NOMO-1 treated with DMSO at 0.1 percent for 48 hours (cell line): ENCODE measurements around the gene SEMA3G.
A peak's percentile ranks its signal among the peaks of the same experiment; 100 is the strongest.

Experiments used
- DNase-seq: peaks from one replicate; lab custom pipeline; 2025; ENCODE audit not compliant: unreplicated experiment; lab: John Stamatoyannopoulos, UW

Gene SEMA3G

DNA sequence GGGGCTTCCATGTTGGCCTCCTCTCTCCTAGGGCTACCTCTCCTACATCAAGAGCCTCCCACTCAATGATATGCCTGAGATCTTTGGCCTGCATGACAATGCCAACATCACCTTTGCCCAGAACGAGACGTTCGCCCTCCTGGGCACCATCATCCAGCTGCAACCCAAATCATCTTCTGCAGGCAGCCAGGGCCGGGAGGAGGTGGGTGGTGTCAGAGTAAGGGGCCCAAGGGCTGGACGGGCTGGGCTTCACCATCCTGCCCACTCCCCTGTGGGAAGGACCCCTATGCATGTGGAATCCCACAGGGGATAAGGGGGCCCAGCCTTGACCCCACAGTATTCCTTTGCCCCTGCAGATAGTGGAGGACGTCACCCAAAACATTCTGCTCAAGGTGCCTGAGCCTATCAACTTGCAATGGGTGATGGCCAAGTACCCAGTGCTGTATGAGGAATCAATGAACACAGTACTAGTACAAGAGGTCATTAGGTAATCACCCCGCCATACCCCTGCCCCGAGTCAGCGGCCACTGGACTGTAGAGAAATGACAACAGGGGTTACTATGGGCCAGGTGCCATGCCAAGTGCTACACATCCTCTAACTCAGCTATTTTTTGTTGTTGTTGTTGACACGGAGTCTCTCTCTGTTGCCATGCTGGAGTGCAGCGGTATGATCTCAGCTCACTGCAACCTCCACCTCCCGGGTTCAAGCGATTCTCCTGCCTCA, 47.1 kb downstream of the SEMA3G start:
- no peak for DNase-seq

- DNase-seq = no peak
Measured at GRCh38 chr3:52396907-52397591, 47.9 kb downstream of the SEMA3G start.

DNA sequence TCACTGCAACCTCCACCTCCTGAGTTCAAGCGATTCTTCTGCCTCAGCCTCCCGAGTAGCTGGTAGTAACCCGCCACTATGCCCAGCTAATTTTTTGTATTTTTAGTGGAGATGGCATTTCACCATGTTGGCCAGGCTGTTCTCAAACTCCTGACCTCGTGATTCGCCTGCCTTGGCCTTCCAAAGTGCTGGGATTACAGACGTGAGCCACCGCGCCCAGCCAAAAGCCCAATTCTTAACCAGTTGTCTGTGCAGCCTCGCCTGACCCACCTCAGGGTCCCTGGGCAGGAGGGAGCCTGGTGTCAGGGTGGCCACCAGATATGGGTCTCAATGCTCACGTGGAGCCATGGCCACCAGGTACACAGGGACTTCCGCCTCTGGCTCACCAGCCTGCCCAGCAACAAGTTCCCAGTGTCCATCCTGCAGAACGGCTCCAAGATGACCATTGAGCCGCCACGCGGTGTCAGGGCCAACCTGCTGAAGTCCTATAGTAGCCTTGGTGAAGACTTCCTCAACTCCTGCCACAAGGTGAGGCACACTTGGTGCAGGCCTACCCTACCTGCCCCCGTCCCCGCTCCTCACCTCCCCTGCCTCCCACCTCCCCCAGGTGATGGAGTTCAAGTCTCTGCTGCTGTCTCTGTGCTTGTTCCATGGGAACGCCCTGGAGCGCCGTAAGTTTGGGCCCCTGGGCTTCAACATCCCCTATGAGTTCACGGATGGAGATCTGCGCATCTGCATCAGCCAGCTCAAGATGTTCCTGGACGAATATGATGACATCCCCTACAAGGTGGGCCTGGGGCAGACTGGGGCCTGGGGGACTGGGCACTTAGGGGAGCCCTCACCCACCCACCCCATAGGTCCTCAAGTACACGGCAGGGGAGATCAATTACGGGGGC, 48.6 kb downstream of the SEMA3G start:
- DNase-seq = no peak

DNA sequence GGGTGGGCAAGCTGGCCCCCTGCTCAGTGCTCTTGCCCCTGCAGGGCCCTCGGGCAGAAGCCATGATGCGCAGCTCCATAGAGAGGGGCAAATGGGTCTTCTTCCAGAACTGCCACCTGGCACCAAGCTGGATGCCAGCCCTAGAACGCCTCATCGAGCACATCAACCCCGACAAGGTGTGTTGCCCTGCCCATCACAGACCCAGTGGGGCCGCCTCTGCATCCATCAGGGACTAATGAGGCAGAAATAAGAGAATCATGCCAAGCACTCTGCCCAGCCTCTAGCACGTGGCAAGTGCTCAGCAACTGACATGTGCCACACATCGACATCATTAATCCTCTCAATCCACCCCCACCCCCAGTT, 49.4 kb downstream of the SEMA3G start:
- no peak for DNase-seq

DNA sequence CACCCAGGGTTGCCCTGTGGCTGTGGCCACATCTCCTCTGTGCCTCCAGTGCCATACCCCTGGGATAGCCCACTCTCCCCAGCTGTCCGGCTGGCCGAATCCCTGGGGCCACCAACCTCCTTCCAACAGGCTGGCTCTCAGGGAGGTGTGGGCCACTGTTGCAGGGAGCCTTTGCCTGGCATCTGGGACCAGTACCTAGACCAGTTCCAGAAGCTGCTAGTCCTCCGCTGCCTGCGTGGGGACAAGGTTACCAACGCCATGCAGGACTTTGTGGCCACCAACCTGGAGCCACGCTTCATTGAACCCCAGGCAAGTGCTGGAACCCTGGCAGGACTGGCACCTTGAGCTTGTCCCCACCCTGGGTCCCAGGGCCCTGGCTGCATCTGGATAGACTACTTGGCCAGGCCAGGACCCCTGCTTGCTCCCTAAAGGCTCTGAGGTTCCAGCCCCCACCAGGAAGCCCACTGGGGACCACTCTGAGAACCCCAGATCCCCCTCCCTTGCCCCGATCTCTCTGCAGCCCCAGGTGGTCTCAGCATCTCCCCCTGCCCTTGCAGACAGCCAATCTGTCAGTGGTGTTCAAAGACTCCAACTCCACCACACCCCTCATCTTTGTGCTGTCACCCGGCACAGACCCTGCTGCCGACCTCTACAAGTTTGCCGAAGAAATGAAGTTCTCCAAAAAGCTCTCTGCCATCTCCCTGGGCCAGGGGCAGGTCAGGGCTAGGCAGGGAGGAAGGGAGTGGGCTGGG, 50.0 kb downstream of the SEMA3G start:
- no peak for DNase-seq

- no peak for DNase-seq
Measured at GRCh38 chr3:52393959-52394670, 50.8 kb downstream of the SEMA3G start.

GRCh38 chr3:52393131-52393807, 51.6 kb downstream of the SEMA3G start:
- no peak for DNase-seq

DNA sequence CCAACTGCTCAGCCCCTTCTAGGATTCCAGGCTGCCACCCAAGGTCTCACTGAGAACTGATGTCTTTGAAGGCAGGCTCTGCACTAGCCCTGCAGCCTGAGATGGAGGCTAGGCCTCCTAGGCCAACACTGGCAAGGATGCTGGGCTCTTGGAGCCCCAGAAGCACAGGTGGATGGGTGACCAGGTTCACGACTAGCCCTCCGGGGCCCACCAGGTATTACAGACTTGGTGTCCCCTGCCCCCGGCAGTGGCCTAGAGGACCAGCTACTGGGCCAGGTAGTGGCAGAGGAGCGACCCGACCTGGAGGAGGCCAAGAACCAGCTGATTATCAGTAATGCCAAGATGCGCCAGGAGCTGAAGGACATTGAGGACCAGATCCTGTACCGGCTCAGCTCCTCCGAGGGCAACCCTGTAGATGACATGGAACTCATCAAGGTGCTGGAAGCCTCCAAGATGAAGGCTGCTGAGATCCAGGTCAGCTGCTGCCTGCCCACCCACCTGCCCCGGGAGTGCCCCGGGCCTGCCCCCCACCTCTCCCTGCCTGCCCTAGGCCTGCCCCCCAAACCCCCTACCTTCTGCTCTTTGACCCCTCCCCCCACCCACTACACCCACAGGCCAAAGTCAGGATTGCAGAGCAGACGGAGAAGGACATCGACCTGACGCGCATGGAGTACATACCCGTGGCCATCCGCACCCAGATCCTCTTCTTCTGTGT, 52.5 kb downstream of the SEMA3G start:
- DNase-seq = no peak

GRCh38 chr3:52391096-52391495, 53.8 kb downstream of the SEMA3G start:
- no peak for DNase-seq

DNA sequence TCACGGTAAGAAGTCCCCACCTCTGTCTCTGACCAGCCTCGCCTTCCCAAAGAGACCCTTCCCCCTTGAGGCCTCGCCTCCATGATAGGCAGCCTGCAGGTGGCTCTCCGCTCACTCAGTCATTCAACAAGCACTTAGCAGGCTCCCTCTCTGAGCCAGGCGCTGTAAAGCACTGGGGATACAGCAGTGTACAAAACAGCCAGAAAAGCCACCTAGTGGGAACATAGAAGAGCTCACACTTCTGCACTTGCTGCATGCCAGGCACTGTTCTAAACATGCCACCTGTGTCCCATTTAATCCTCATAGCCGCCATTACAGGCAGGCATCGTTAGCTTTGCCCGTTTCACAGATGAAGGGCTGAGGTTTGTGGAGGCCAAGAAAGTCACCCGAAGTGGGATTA, 56.0 kb downstream of the SEMA3G start:
- DNase-seq = no peak

- no peak for DNase-seq
Measured at GRCh38 chr3:52388348-52388821, 56.5 kb downstream of the SEMA3G start.

DNA sequence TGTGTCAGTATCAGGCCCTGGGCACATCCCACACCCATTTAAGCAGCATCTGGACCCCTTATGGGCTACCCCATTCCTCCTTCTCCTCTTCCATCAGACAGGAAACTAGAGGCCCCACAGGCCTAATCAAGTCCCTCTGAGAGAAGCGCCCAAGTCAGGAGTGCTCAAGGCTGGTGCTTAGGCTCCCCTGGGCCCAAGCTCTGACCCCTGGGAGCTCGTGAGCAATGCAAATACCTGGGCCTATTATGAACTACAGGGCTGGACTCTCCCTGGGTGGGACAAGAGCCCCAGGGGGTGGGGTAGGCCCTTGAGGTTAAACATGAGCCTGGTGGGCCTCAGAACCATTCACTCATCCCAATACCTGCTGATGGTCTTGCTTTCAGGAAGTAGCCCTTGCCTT, 57.4 kb downstream of the SEMA3G start:
- no peak for DNase-seq

- peak; percentile 10 for DNase-seq
Measured at GRCh38 chr3:52385157-52385556, 59.7 kb downstream of the SEMA3G start.

- DNase-seq = no peak
Measured at GRCh38 chr3:52384019-52384761, 60.7 kb downstream of the SEMA3G start.

DNA sequence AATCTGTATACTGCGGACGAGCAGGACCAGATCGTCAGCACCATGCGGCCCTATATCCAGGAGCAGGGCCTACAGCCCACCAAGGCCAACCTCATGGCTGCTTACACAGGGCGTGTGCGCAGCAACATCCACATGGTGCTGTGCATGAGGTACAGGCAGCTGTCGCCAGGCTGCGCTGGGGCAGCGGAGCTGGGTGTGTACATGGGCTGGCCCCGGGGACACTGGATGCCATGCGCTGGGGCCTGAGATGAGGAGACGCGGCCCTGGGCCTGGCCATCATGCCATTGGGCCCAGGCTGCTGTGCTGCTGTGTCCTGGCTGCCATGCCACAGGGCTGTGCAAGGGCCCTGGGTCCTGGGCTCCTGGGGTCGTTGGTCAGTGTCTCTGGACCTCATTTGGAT, 61.5 kb downstream of the SEMA3G start:
- DNase-seq = no peak
